Erythroblast (primary cell): Measurements from ENCODE around the gene LDLRAD4.

ENCODE experiments used
- GATA1 ChIP-seq: IDR thresholded peaks from 2 replicates; pipeline ENCODE4 v1.6.1; 2011; ENCODE audit warnings: low read depth, mild to moderate bottlenecking, control low read depth, low read length, moderate library complexity
- POLR2A ChIP-seq: IDR thresholded peaks from 2 replicates; pipeline ENCODE4 v1.6.1; 2011; ENCODE audit warnings: mild to moderate bottlenecking, low read length

GRCh38 chr18:13318731-13319501 lies 100.4 kb downstream of the LDLRAD4 start:
- TF ChIP-seq POLR2A (no peak), GATA1 (no peak)
